Measurements from ENCODE around the gene PABPC1L. TPM values are rescaled to one million over a fixed set of nuclear protein-coding genes. Genes with fewer than 3 reads are reported as not detected.

PABPC1L gene
- total and polyA plus RNA-seq, 2 of the 13 experiments (the other 11 are each of a cell fraction or from before 2014, with no cell fraction given) = 30.8 to 252 TPM

- TF ChIP-seq HCFC1 (IDR thresholded peaks at IDR 0.05; ENCODE audit: low read depth, low read length) (no peak), THAP8 (CRISPR knock-in tag; IDR thresholded peaks at IDR 0.05; ENCODE audit: borderline replicate concordance) (no peak), SMAD9 (CRISPR knock-in tag; IDR thresholded peaks at IDR 0.05) (peak; percentile 53; the same call in 1 of the 2 replicates), ZNF616 (CRISPR knock-in tag; IDR thresholded peaks at IDR 0.05; ENCODE audit: low read depth) (no peak), ZNF891 (CRISPR knock-in tag; IDR thresholded peaks at IDR 0.05) (peak; percentile 41; the same call in 1 of the 2 replicates), ZBED4 (CRISPR knock-in tag; IDR thresholded peaks at IDR 0.05; ENCODE audit: borderline replicate concordance) (peak; percentile 97), ZNF747 (CRISPR knock-in tag; IDR thresholded peaks at IDR 0.05; ENCODE audit: borderline replicate concordance) (no peak; the same call in 1 of the 2 replicates), SRSF9 (IDR thresholded peaks at IDR 0.05; ENCODE audit: borderline replicate concordance, insufficient read depth, low read depth, low read length, poor library complexity, severe bottlenecking) (no peak), NFKBIZ (CRISPR knock-in tag; IDR thresholded peaks at IDR 0.05) (no peak), ZNF232 (CRISPR knock-in tag; IDR thresholded peaks at IDR 0.05; ENCODE audit: borderline replicate concordance) (peak; percentile 92; the same call in 1 of the 2 replicates), DR1 (CRISPR knock-in tag; IDR thresholded peaks at IDR 0.05) (no peak), ZNF382 (CRISPR knock-in tag; IDR thresholded peaks at IDR 0.05; ENCODE audit: borderline replicate concordance) (no peak), ARHGAP35 (CRISPR knock-in tag; IDR thresholded peaks at IDR 0.05; ENCODE audit: borderline replicate concordance) (no peak), ZFP41 (CRISPR knock-in tag; IDR thresholded peaks at IDR 0.05; ENCODE audit: borderline replicate concordance) (no peak), PRMT3 (CRISPR knock-in tag; IDR thresholded peaks at IDR 0.05; ENCODE audit: borderline replicate concordance, low read depth) (no peak)
These were observed 1.5 kb downstream of the PABPC1L start (continued) for GRCh38 chr20:44911264-44911921.

Measured in HepG2 (cell line).